ENCODE measurements around the gene PFDN6. TPM values are rescaled to one million over a fixed set of nuclear protein-coding genes. Genes with fewer than 3 reads are reported as not detected.

Gene PFDN6
- total and polyA plus RNA-seq, 2 of the 13 experiments (the other 11 are each of a cell fraction or from before 2014, with no cell fraction given) = 75.5 to 87.0 TPM

DNA sequence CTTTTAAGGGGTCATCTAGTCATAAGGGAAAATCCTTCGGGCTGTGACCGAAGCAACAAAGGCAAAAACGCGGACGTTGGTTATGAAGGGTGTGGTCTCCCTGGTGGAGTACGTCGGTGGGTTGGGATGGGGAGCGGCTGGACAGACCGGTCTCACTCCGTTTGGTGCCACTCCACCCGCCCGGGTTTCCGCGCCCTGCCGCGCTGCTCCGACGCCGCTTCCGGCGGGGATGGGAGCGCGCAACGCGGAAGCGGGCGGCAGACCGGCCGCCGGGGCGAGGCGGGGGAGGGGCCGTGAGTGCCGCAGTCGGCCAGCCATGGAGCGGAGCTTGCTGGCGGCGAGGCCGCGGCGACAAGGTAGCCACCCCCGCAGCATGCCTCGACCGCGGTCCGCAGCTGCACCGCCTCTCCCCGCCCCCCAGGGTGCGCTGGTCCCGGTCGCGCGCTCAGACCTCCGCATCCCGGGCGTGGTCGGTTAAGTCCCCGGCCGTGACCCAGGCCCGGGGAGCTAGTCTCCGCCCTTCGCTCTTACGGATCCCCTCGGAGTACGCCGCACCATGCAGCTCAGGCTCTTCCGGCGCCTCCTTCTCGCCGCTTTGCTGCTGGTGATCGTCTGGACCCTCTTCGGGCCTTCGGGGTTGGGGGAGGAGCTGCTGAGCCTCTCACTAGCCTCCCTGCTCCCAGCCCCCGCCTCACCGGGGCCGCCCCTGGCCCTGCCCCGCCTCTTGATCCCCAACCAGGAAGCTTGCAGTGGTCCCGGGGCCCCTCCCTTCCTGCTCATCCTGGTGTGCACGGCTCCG, 12.3 kb upstream of the PFDN6 start, which contains the start of gene B3GALT4 (continued):
- TF ChIP-seq U2AF1 (optimal IDR thresholded peaks at IDR 0.05; ENCODE audit: low read depth, low read length) (peak; percentile 72), NPAS2 (CRISPR knock-in tag; IDR thresholded peaks at IDR 0.05; ENCODE audit: borderline replicate concordance) (no peak), THAP11 (CRISPR knock-in tag; IDR thresholded peaks at IDR 0.05) (no peak), ZNF124 (CRISPR knock-in tag; IDR thresholded peaks at IDR 0.05) (no peak), SETDB1 (CRISPR knock-in tag; IDR thresholded peaks at IDR 0.05; ENCODE audit: borderline replicate concordance) (no peak), ZC3H4 (CRISPR knock-in tag; IDR thresholded peaks at IDR 0.05; ENCODE audit: borderline replicate concordance) (peak; percentile 37; the same call in 1 of the 2 replicates), JUND (CRISPR knock-in tag; IDR thresholded peaks at IDR 0.05) (no peak), ZBTB38 (CRISPR knock-in tag; IDR thresholded peaks at IDR 0.05) (peak; percentile 89), ZNF780A (CRISPR knock-in tag; IDR thresholded peaks at IDR 0.05) (no peak), MED8 (CRISPR knock-in tag; IDR thresholded peaks at IDR 0.05; ENCODE audit: insufficient replicate concordance) (no peak)
- TF ChIP-seq, protein P1, sequence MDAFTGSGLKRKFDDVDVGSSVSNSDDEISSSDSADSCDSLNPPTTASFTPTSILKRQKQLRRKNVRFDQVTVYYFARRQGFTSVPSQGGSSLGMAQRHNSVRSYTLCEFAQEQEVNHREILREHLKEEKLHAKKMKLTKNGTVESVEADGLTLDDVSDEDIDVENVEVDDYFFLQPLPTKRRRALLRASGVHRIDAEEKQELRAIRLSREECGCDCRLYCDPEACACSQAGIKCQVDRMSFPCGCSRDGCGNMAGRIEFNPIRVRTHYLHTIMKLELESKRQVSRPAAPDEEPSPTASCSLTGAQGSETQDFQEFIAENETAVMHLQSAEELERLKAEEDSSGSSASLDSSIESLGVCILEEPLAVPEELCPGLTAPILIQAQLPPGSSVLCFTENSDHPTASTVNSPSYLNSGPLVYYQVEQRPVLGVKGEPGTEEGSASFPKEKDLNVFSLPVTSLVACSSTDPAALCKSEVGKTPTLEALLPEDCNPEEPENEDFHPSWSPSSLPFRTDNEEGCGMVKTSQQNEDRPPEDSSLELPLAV (CRISPR knock-in tag; conservative IDR thresholded peaks at IDR 0.05; ENCODE audit: low read depth) = 0 out of 2 replicates have a peak, but pooled peaks have one; percentile 49
